Pancreas (tissue), 10 donors: ENCODE results near the gene ACAP2. TPM values are rescaled to one million over a fixed set of nuclear protein-coding genes. Genes with fewer than 3 reads are reported as not detected.

Source experiments
- ATAC-seq, 4 donors: fragments of 200-7000 bp; cut with Tn5 transposase; one replicate each; pipeline versions ENCODE4 v1.8.0 to v1.9.1; 2020; ENCODE audit warnings: mild to moderate bottlenecking in 4 of 4, moderate library complexity in 4 of 4
- DNase-seq, 6 donors: peaks; one replicate each; pipeline ENCODE4 v3.0.0-alpha.2; 2020
- FAIRE-seq: peaks from 2 replicates; lab custom pipeline; 2012; peaks lifted over from hg19 to GRCh38; lab: Jason Lieb, UNC
- H3K27ac ChIP-seq, 4 donors: fragments of 200-600 bp; sonication (generic); 1 replicate in 3 of 4; 2 replicates in 1 of 4; pipeline versions ENCODE4 v1.5.0 to v1.8.0; 2020
- H3K27me3 ChIP-seq, 4 donors: fragments of 200-600 bp; one replicate each; pipeline ENCODE4 v1.8.0; 2021
- H3K36me3 ChIP-seq, 3 donors: fragments of 200-600 bp; sonication (generic) in 1 of 3; one replicate each; pipeline versions ENCODE4 v1.5.0 to v1.8.0; 2020 to 2021
- H3K4me1 ChIP-seq, 3 donors: fragments of 200-600 bp; one replicate each; pipeline ENCODE4 v1.8.0; 2021
- H3K4me3 ChIP-seq, 4 donors: fragments of 200-600 bp; sonication (generic) in 2 of 4; one replicate each; pipeline versions ENCODE4 v1.5.0 to v1.8.0; 2020 to 2021
- H3K9me3 ChIP-seq, 4 donors: fragments of 200-600 bp; one replicate each; pipeline ENCODE4 v1.8.0; 2021
- CTCF ChIP-seq, 4 donors: fragments of 200-600 bp; sonication (generic) in 3 of 4; IDR thresholded peaks; one replicate each; pipeline versions ENCODE4 v1.5.0 to v1.8.0; 2021; ENCODE audit warnings: antibody characterized with exemption in 4 of 4
- WGBS, 2 donors: extraction: QIAGEN DNeasy Blood & Tissue Kit; methylation state at CpG; one replicate each; pipeline ENCODE4 v1.1.7; 2013; 5-methylcytosine and 5-hydroxymethylcytosine counted together
- intact Hi-C, 3 donors: fragments of 100-400 bp; cut with DNase I; formaldehyde crosslinking; loops; one replicate each; pipeline versions ENCODE4 v1.11.1 to v1.14.2; 2022
- polyA plus RNA-seq, 2 donors: library from polyadenylated mRNA; stranded (reverse); fragments of 200-250 nt; gene quantifications; one replicate each; pipeline ENCODE4 v1.2.3, GENCODE V29; 2013
- total RNA-seq, 6 donors: library from RNA; stranded (reverse); fragmentation: NEBNext Ultra II Directional in 4 of 6; extraction: Animal tissue kit (Norgen Biotek cat#: 25700) in 4 of 6; gene quantifications; one replicate each; pipeline versions ENCODE4 v1.2.1 to v1.2.4, GENCODE V29; 2021 to 2023
- donor health status: healthy with polysubstance abuse.
- donor health status: DM: no; HTN: no; CAD: no; lungs with moderate emphysema.
- donor health status: DM: no; HTN: no; CAD: no.
- donor health status: control.
- donor health status: control.
- donor health status: Bipolar disorder and iron deficiency.
- donor health status: DM: yes; HTN: yes; CAD: no.
- donor health status: DM: no; HTN: no; CAD: no.
- donor health status: DM: no; HTN: no; CAD: no.
- donor health status: DM: yes; HTN: yes; CAD: no.

Gene ACAP2
- total and polyA plus RNA-seq, 8 donors: 4.2 to 21.1 (median 14.7) TPM

- ATAC-seq (peak in 1 of 4 donors; percentile 47), FAIRE-seq (no peak), DNase-seq (peak in 2 of 6 donors; percentile 6 to 12)
- TF ChIP-seq CTCF (IDR thresholded peaks at IDR 0.05): no peak
- H3K36me3 ChIP-seq: no peaks in the 10 kb centered on the region
- no peak overlapping the region for H3K27ac ChIP-seq
- H3K27me3 ChIP-seq: no peaks in the 10 kb centered on the region
- intact Hi-C loops: no loop called here
- WGBS, 2 donors: 75 to 78% methylated on average over 10 of the region's 10 CpGs
- H3K4me3 ChIP-seq: no peak overlapping the region
- H3K4me1 ChIP-seq: no peaks in the 10 kb centered on the region
- H3K9me3 ChIP-seq: no peaks in the 10 kb centered on the region
Observed at GRCh38 chr3:195238586-195239118, 204.2 kb downstream of the ACAP2 start.

DNA sequence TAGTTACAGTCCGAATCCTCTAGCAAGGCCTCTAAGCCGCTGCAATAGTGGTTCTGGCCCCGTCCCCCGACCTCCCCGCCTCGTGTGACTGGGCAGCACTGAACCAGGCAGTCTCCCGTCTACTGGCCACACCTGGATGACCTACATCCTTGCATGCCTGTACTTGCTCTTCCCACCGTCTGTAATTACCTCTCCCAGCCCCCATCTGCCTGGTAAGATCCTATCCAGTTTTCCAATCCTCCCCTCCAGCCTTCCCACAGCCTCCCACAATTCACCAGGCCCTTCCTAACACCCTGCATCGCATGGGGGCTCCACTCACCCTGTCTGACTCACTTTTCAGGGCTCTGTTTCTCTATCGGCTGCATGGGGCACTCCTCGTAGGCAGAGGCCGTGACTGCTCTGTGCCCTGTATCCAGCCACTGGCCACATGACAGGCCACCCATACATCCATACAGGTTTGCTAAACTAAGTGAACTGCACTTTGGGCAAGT is 204.7 kb downstream of the ACAP2 start:
- intact Hi-C loops: no loop called here

GRCh38 chr3:195236801-195237570 is 205.8 kb downstream of the ACAP2 start:
- no peak overlapping the region for H3K4me3 ChIP-seq
- no peaks in the 10 kb centered on the region for H3K4me1 ChIP-seq
- no peak overlapping the region for H3K27ac ChIP-seq
- peak in 1 of 6 donors; percentile 1 for DNase-seq
- FAIRE-seq: no peak
- no peak for ATAC-seq
- WGBS, 2 donors: 96 to 97% methylated on average over 10 of the region's 10 CpGs
- no peaks in the 10 kb centered on the region for H3K9me3 ChIP-seq
- no peak for TF ChIP-seq CTCF (IDR thresholded peaks at IDR 0.05)
- intact Hi-C loops: no loop called here
- H3K27me3 ChIP-seq: no peaks in the 10 kb centered on the region
- H3K36me3 ChIP-seq: no peaks in the 10 kb centered on the region

More for the DNA sequence above, 204.7 kb downstream of the ACAP2 start:
- Histone ChIP-seq H3K27me3 (no peaks in the 10 kb centered on the region), H3K9me3 (no peaks in the 10 kb centered on the region), H3K4me3 (no peak overlapping the region), H3K27ac (no peak overlapping the region), H3K36me3 (no peaks in the 10 kb centered on the region), H3K4me1 (no peaks in the 10 kb centered on the region)
- DNase-seq (peak in 2 of 6 donors; percentile 1 to 26), FAIRE-seq (no peak), ATAC-seq (no peak)
- TF ChIP-seq CTCF (IDR thresholded peaks at IDR 0.05): no peak
- 90 to 94% methylated on average over 12 of the region's 12 CpGs for WGBS, 2 donors

DNA sequence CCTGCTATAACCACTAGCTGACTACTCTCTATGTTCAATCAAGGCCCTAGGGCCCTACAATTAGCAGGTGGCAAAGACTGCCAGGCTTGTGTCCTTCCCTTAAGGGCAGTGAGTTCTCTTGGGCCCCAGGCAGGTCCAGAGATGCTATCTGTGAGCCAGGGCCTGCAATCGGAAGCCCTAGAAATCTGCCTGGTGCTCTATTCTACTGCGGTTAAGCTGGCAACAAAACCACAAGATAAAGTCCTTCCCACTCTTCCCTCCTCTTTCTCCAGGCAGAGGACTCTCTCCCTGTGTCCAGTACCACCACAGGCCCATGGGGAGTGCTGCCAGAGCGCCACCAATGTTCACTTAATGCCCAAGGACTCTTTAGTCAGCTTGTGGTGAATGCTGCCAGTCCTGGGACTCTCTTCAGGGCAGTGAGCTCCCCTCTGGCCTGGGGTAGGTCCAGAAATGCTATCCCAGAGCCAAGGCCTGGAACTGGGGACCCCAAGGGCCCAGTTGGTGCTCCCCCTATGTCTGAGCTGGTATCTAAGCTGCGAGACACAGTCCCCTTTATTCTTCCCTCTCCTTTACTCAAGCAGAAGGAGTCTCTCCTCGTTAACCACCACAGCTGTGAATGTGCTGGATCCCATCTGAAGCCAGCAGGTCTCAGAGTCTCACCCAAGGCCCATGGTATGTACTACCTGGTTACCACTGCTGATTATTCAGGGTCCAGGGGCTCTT is 206.6 kb downstream of the ACAP2 start:
- no peak for ATAC-seq
- no peak for FAIRE-seq
- H3K9me3 ChIP-seq: no peaks in the 10 kb centered on the region
- no peaks in the 10 kb centered on the region for H3K4me1 ChIP-seq
- no peaks in the 10 kb centered on the region for H3K27me3 ChIP-seq
- 95 to 100% methylated on average over 5 of the region's 5 CpGs for WGBS, 2 donors
- DNase-seq: peak in 2 of 6 donors; percentile 1 to 27
- no peaks in the 10 kb centered on the region for H3K36me3 ChIP-seq
- no peak overlapping the region for H3K27ac ChIP-seq
- intact Hi-C loops: no loop called here
- no peak for TF ChIP-seq CTCF (IDR thresholded peaks at IDR 0.05)
- H3K4me3 ChIP-seq: no peak overlapping the region
